Mucosa of stomach (tissue), 1 donor: ENCODE measurements around the gene TNFRSF25.
"Not testable (repeated sequence)": the region's sequence is repeated elsewhere in the genome, so short reads cannot be mapped to it uniquely, and the experiment has no call there.

ENCODE experiments used
- H3K27me3 ChIP-seq: one replicate; pipeline ENCODE4 v1.7.0; 2013; ENCODE audit warnings: mild to moderate bottlenecking, low read length; ENCODE audit not compliant: control insufficient read depth, insufficient read depth
- H3K36me3 ChIP-seq: one replicate; pipeline ENCODE4 v1.7.0; 2013; ENCODE audit warnings: low read length; ENCODE audit not compliant: control insufficient read depth, insufficient read depth
- H3K4me1 ChIP-seq: one replicate; pipeline ENCODE4 v1.7.0; 2013; ENCODE audit warnings: mild to moderate bottlenecking, low read length; ENCODE audit not compliant: control insufficient read depth, insufficient read depth
- H3K4me3 ChIP-seq: one replicate; pipeline ENCODE4 v1.7.0; 2013; ENCODE audit warnings: low read length
- H3K9ac ChIP-seq: one replicate; pipeline ENCODE4 v1.7.0; 2013; ENCODE audit warnings: mild to moderate bottlenecking, low read length, moderate library complexity
- H3K9me3 ChIP-seq: one replicate; pipeline ENCODE4 v1.7.0; 2013; ENCODE audit warnings: mild to moderate bottlenecking, low read length, moderate library complexity; ENCODE audit not compliant: control insufficient read depth
- donor health status: Pancreatic carcinoma.

Gene TNFRSF25

DNA sequence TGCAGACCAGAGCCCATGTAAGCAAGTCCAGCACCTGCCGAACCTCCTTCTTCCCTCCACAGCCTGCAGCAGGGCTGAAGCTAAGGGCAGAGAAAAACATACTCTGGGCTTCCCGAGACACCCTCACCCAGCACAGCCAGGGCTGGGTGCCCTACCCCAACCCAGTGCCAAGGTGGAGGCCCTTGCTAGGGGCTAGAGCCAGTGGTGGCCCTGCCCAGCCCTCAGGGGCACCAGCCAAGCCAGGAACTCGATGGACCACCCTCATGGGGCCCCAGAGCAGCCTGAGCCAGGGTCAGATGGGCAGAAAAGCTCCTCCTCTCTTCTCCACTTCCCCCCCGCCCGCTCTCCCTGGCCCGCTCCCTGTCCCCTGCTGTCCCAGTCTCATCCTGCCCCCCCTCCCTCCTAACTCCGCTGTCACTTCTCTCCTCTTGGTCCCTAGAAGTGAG is 15.9 kb downstream of the TNFRSF25 start:
- H3K9me3 ChIP-seq, result no peaks in the 10 kb centered on the region
- H3K27me3 ChIP-seq, result peaks cover 62% of the 10 kb centered on the region
- H3K36me3 ChIP-seq, result no peaks in the 10 kb centered on the region
- peaks cover 40% of the 10 kb centered on the region for H3K4me1 ChIP-seq
- no peak overlapping the region for H3K4me3 ChIP-seq
- no peak overlapping the region for H3K9ac ChIP-seq

DNA sequence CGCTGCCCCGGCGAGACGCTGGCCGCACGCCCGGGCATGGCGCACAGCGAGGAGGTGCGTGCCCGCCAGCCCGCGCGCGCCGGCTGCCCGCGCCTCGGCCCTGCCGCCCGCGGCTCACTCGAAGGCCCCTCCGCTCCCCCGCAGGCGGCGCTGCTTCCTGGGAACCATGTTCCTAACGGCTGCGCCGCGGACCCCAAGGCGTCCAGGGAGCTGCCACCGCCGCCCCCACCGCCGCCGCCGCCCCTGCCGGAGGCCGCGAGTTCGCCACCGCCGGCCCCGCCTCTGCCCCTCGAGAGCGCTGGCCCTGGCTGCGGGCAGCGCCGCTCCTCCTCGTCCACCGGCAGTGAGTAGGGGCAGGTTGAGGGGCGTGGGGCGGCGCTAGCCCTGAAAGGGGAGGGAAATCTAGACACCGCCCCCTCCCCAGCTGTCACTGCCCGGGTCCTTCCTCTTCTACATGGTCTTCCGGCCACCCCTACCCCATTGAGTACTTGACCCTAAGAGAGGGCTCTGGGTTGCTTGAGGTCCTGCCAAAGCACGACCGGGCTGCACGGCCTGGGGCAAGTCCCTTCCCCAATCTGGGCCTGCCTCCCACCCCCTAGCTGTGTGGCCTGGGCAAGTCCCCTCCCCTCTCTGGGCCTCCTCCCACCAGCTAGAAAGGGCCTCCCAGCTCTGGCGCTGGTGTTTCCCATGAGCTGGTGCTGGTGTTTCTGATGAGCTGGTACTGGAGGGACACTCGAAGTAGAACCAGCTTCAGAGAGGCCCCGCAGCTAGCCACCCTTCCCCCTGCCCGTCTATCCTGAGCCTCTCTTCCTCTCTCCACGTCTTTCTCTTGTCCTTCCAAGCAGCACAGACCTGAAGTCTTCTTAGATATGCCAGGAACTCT is 17.0 kb downstream of the TNFRSF25 start:
- Histone ChIP-seq H3K36me3 (no peaks in the 10 kb centered on the region), H3K4me1 (peaks cover 40% of the 10 kb centered on the region), H3K9ac (no peak overlapping the region), H3K4me3 (no peak overlapping the region), H3K27me3 (peaks cover 53% of the 10 kb centered on the region), H3K9me3 (no peaks in the 10 kb centered on the region)

DNA sequence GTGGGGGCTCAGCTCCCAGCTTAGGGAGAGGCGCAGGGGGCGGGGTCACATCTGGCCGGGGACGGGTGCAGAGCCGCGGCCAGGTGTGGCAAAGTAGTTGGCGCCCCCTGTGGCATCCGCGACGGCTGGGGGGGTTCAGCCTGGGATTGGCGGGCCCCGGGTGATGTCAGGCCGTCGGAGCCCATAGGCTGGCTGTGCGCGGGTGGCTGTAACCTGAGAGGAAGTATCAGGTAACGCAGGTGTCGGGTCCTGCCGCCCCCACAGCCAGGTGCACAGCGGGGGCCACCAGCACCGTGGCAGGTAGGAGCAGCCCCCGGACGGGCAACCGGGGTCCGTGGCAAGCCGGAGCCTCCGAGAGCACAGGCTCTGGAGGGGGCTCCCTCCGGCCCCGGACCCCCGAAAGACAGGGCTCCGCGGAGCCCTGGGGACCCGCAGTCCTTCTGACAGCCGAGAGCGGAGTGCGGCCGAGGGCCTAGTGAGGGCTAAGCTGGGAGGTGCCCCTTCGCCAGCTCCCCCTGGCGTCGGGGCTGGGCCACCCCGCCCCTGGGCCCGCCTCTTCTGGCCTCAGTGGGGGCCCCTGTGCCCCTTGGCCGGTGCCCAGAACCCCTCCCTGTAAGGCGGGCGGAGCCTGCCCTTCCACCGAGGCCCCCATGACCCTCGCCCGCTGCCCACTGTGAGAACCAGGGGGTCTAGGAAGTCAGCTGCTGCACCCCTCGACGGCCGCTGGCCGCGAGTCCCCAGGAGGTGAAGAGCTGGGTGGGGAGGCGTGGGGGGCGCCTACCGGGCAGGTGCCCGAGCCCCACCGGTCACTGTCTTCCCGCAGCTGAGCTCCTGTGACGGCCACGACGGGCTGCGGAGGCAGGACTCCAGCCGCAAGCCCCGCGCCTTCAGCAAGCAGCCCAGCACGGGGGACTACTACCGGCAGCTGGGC is 17.9 kb downstream of the TNFRSF25 start:
- Histone ChIP-seq H3K27me3 (peaks cover 48% of the 10 kb centered on the region), H3K9ac (no peak overlapping the region), H3K4me1 (peaks cover 40% of the 10 kb centered on the region), H3K9me3 (no peaks in the 10 kb centered on the region), H3K4me3 (no peak overlapping the region), H3K36me3 (no peaks in the 10 kb centered on the region)

DNA sequence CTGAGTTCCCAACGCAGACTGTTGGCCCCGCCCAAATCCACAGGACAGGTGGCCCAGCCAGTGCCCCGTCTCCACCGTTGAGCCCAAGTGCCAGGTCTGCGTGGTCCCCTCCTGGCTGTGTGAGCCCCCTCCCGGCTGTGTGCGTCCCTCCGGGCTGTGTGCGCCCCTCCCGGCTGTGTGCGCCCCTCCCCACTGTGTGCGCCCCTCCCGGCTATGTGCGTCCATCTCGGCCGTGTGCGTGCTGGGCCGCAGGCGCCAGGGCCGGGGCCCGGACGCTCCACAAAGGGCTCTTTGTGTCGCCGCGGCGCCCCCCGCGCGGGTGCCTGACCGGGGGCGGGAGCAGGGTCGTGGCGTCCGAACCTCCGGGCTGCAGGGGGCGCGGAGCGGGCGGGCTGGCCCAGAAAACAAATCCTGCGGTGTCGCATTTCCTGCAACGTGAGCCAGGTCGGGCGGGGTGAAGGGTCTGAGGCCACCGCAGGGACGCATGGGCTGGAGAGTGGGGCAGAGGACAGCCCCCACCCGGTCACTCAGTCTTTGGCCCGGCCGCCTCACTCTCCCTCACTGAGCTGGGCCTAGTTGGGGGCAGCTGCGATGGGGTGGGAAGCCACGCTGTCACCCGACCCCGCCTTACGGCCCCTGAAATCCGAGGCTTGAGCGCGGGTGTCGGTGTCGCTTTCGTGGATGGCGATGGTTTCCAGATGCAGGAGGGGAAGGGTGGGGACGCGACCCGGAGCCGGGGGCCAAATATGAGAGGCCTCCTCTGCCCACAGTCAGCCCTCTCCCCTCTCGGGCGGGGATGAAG is 18.8 kb downstream of the TNFRSF25 start:
- H3K27me3 ChIP-seq, result peaks cover 45% of the 10 kb centered on the region
- H3K36me3 ChIP-seq, result no peaks in the 10 kb centered on the region
- no peak overlapping the region for H3K9ac ChIP-seq
- H3K4me3 ChIP-seq, result no peak overlapping the region
- no peaks in the 10 kb centered on the region for H3K9me3 ChIP-seq
- peaks cover 40% of the 10 kb centered on the region for H3K4me1 ChIP-seq

DNA sequence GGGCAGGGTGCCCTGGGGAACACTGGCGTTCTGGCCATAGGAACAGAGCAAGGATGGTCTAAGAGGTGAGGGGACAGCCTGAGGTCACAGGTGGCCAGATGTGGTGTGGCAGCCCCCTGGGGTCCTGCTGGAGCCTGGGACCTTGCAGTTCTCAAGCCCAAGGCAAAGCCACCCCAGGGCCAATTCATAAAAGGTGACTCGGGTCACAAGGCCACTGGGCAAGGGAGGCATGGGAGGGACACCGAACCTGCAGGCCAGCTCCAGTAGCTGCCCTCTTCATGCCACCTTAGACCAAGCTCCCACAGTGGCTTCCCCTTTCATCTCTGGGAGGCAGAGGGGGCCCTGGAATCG is 19.3 kb downstream of the TNFRSF25 start:
- H3K4me3 ChIP-seq, result no peak overlapping the region
- no peak overlapping the region for H3K9ac ChIP-seq
- H3K36me3 ChIP-seq, result no peaks in the 10 kb centered on the region
- no peaks in the 10 kb centered on the region for H3K9me3 ChIP-seq
- H3K27me3 ChIP-seq, result peaks cover 47% of the 10 kb centered on the region
- peaks cover 37% of the 10 kb centered on the region for H3K4me1 ChIP-seq

DNA sequence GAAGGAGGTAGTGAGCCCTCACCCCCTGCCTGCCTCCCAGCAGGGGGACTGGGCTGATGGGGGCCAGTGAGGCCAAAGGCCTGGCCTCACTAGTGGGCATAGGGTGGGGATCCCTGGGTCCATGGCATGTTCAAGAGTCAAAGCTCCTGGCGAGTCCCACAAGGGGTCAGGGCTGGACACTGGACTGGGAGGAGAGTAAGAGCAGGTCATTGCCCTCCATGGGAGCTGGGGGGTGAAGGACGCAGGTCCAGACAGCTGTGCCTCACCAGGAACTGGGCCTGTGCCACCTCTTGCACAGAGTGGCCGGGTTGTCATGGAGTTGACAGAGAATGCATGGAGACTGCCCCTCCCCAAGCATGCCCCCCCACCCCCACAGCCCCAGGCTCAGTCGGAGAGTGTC is 20.0 kb downstream of the TNFRSF25 start:
- not testable (repeated sequence) for H3K9ac ChIP-seq, H3K36me3 ChIP-seq, H3K9me3 ChIP-seq, H3K4me3 ChIP-seq
- H3K27me3 ChIP-seq, result peaks cover 51% of the 10 kb centered on the region
- peaks cover 33% of the 10 kb centered on the region for H3K4me1 ChIP-seq

DNA sequence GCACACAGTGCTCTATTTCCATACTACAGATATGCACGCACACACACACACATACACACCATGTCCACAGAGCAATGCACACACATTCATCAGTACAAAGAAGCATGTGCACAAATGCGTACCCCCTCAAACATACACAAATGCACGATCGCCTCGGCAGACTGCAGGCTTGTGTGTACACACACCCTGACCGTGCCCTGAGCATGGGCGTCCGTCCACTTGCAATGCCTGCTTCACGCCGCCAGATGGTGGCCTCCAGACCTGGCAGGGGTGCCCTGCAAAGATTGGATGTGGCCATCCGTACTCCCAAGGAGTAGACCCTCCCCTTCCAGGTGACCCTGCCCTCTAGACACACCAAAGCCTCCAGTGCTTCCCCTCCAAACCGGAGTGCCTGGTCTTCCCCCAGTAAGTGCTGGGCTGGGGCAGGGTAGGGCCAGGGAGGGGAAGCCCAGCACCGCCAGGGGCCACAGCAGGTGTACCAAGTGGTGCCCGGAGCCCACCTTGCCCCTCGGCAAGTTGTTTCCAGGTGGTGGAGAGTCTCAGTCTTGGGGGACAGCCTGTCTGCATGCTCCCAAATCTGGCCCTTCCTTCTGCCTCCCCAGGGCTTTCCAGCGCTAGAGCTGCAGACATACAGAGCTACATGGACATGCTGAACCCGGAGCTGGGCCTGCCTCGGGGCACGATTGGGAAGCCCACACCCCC is 20.8 kb downstream of the TNFRSF25 start:
- no peak overlapping the region for H3K9ac ChIP-seq
- H3K4me3 ChIP-seq, result no peak overlapping the region
- no peaks in the 10 kb centered on the region for H3K36me3 ChIP-seq
- peaks cover 50% of the 10 kb centered on the region for H3K27me3 ChIP-seq
- no peaks in the 10 kb centered on the region for H3K9me3 ChIP-seq
- H3K4me1 ChIP-seq, result peaks cover 27% of the 10 kb centered on the region

DNA sequence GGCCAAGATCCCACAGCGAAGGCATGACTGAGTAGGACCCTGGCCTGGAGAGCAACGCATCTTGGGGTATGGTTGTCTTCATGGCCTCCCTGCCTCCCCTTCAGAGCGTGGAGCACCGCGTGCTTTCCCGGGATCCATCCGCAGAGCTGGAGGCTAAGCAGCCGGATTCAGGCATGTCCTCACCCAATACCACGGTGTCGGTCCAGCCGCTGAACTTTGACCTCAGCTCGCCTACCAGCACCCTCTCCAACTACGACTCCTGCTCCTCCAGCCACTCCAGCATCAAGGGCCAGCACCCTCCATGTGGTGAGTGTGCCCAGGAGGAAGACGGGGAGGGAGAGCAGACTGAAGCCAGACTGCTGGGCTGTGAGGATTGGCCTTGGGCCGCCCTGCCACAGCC is 21.6 kb downstream of the TNFRSF25 start:
- H3K9ac ChIP-seq, result no peak overlapping the region

DNA sequence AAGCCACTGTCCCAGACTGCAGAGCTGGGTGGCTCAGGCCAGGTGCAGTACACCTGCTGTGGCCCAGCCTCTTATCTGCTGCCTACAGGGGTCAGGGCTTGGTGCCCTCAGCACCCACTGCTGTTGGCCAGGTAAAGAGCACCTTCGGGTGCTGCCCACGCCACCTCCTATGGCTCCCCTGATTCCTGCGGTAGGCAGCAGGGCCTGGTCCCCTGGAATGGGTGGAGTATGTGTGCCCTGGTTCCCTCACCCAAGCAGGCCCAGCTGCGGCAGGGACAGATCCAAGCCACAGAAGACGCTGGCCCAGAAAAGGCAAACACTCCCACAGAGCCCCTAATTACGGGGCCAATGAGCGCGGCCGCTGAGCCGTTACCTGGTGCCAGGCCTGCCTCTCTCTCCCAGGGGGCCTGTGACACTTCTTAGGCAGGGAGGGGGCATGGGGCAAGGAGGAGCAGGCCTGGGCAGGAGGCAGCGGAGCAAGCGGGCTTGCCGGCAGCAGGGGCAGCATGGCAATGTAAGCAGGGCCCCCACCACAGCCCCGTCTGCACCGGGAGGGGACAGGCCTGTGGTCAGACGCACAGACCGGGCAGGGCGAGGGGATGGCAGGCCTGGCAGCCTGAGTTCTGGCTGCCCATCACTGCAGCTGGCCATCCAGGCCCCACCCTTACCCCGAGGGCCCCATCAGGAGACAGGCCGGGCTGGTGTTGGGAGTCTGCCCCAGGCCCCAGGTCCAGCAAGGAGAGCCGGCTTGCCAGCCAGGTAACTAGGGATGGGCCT is 22.4 kb downstream of the TNFRSF25 start:
- Histone ChIP-seq H3K9ac (no peak overlapping the region), H3K4me3 (no peak overlapping the region), H3K36me3 (no peaks in the 10 kb centered on the region), H3K9me3 (no peaks in the 10 kb centered on the region), H3K27me3 (peaks cover 40% of the 10 kb centered on the region), H3K4me1 (peaks cover 15% of the 10 kb centered on the region)

More for the DNA sequence above, 21.6 kb downstream of the TNFRSF25 start:
- H3K36me3 ChIP-seq, result no peaks in the 10 kb centered on the region
- no peaks in the 10 kb centered on the region for H3K9me3 ChIP-seq
- H3K4me1 ChIP-seq, result peaks cover 19% of the 10 kb centered on the region
- no peak overlapping the region for H3K4me3 ChIP-seq
- H3K27me3 ChIP-seq, result peaks cover 45% of the 10 kb centered on the region

DNA sequence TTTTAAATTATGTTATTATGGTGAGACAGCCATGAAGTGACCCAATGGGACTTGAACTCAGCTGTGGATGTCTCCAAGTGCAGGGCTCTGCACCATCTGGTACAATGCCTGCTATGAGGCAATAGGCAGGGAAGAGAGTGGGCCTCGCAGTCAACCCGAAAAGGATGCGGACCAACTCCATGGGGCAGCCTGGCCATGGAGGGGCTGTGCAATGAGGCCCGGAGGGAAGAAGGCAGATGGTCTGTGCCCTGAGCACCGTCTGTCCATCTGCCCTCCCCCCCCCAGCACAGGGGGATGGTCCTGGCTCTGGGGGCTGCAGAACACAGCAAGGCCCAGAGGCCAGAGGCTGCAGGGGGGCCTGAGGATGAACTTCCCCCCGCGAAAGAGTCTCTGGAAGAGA is 24.4 kb downstream of the TNFRSF25 start:
- no peaks in the 10 kb centered on the region for H3K36me3 ChIP-seq
- peaks cover 37% of the 10 kb centered on the region for H3K27me3 ChIP-seq
- H3K9me3 ChIP-seq, result no peaks in the 10 kb centered on the region
- H3K4me1 ChIP-seq, result peaks cover 7% of the 10 kb centered on the region
- H3K9ac ChIP-seq, result no peak overlapping the region
- no peak overlapping the region for H3K4me3 ChIP-seq
